GM23248 (cell line): ENCODE results near the gene MAP2K1. TPM values are rescaled to one million over a fixed set of nuclear protein-coding genes. Genes with fewer than 3 reads are reported as not detected.

Experiments
- DNase-seq: peaks from one replicate; pipeline ENCODE4 v3.0.0-alpha.2; 2015
- H2AFZ ChIP-seq: fragments of 200-600 bp; sonication (generic); 2 replicates; pipeline ENCODE4 v1.6.1; 2016; ENCODE audit warnings: antibody characterized with exemption
- H3F3A ChIP-seq: fragments of 200-600 bp; sonication (generic); 2 replicates; pipeline ENCODE4 v1.6.1; 2016; ENCODE audit warnings: mild to moderate bottlenecking, antibody characterized with exemption, mixed run types; ENCODE audit not compliant: insufficient read depth
- H3K27ac ChIP-seq: fragments of 200-600 bp; sonication (generic); 2 replicates; pipeline ENCODE4 v1.5.1; 2016; ENCODE audit warnings: mild to moderate bottlenecking
- H3K27me3 ChIP-seq: fragments of 200-600 bp; sonication (generic); replicated peaks from 2 replicates; pipeline ENCODE4 v1.6.1; 2016; ENCODE audit warnings: mild to moderate bottlenecking; ENCODE audit not compliant: insufficient read depth
- H3K36me3 ChIP-seq: fragments of 200-600 bp; sonication (generic); 2 replicates; pipeline ENCODE4 v1.6.1; 2016; ENCODE audit warnings: low read depth, mild to moderate bottlenecking
- H3K4me1 ChIP-seq: fragments of 200-600 bp; sonication (generic); 2 replicates; pipeline ENCODE4 v1.6.1; 2016; ENCODE audit warnings: mild to moderate bottlenecking; ENCODE audit not compliant: insufficient read depth
- H3K4me2 ChIP-seq: fragments of 200-600 bp; sonication (generic); one replicate; pipeline ENCODE4 v1.6.1; 2016; ENCODE audit warnings: mild to moderate bottlenecking; ENCODE audit not compliant: unreplicated experiment
- H3K4me3 ChIP-seq: fragments of 200-600 bp; sonication (generic); 2 replicates; pipeline ENCODE4 v1.5.1; 2016; ENCODE audit warnings: mild to moderate bottlenecking
- H3K79me2 ChIP-seq: fragments of 200-600 bp; sonication (generic); 2 replicates; pipeline ENCODE4 v1.6.1; 2016; ENCODE audit warnings: mild to moderate bottlenecking; ENCODE audit not compliant: insufficient read depth
- H3K9ac ChIP-seq: fragments of 200-600 bp; sonication (generic); 2 replicates; pipeline ENCODE4 v1.6.1; 2016; ENCODE audit warnings: mild to moderate bottlenecking
- H3K9me2 ChIP-seq: fragments of 200-600 bp; sonication (generic); 2 replicates; pipeline ENCODE4 v1.6.1; 2016; ENCODE audit warnings: mixed run types, mild to moderate bottlenecking, moderate library complexity; ENCODE audit not compliant: insufficient read depth
- H3K9me3 ChIP-seq: fragments of 200-600 bp; sonication (generic); one replicate; pipeline ENCODE4 v1.6.1; 2017; ENCODE audit warnings: low read depth
- H4K20me1 ChIP-seq: fragments of 200-600 bp; sonication (generic); 2 replicates; pipeline ENCODE4 v1.6.0; 2016; ENCODE audit not compliant: insufficient read depth
- EZH2 ChIP-seq: fragments of 200-600 bp; sonication (generic); IDR thresholded peaks from 2 replicates; pipeline ENCODE4 v1.6.1; 2018; ENCODE audit warnings: antibody characterized with exemption, mild to moderate bottlenecking; ENCODE audit not compliant: insufficient read depth, poor library complexity, severe bottlenecking
- EZH2phosphoT487 ChIP-seq: fragments of 200-600 bp; sonication (generic); IDR thresholded peaks from 2 replicates; pipeline ENCODE4 v1.6.1; 2018; ENCODE audit warnings: antibody characterized with exemption, moderate library complexity, mild to moderate bottlenecking, low read depth; ENCODE audit not compliant: insufficient read depth
- WGBS, 2 experiments: methylation state at CpG; one replicate each; pipeline ENCODE4 v1.1.6; 2015 to 2017; ENCODE audit warnings: low lambda C conversion rate in 2 of 2, low coverage in 1 of 2; ENCODE audit errors: missing lambda C conversion rate in 2 of 2; 5-methylcytosine and 5-hydroxymethylcytosine counted together
- in situ Hi-C: fragments of 300-500 bp; cut with MboI; formaldehyde crosslinking; loops from 2 replicates; pipeline ENCODE4 v1.15.0; 2020
- polyA plus RNA-seq: library from polyadenylated mRNA; unstranded; fragments of >200 nt; fragmentation: Nextera tagmentation; extraction: Ambion mirVana; gene quantifications from 2 replicates; pipeline ENCODE4 v1.2.1, GENCODE V29; 2016
- total RNA-seq: library from RNA; depleted of rRNA; stranded (reverse); fragments of >200 nt; shearing (Covaris generic); gene quantifications from 2 replicates; pipeline ENCODE4 v1.2.3, GENCODE V29; 2014

Gene MAP2K1
- total and polyA plus RNA-seq, 2 experiments from 2014 or later = 55.7 to 56.2 TPM

- H3K9me3 ChIP-seq = no peaks in the 10 kb centered on the region
- WGBS, 2 experiments = 64 to 74% methylated on average over 3 of the region's 3 CpGs
- no peak overlapping the region for H3K27ac ChIP-seq
- H3K9ac ChIP-seq = no peak overlapping the region
- no peaks in the 10 kb centered on the region for H3K9me2 ChIP-seq
- no peaks in the 10 kb centered on the region for H3F3A ChIP-seq
- DNase-seq = no peak
- peaks cover 100% of the 10 kb centered on the region for H3K79me2 ChIP-seq
- no peaks in the 10 kb centered on the region for H3K36me3 ChIP-seq
- no peaks in the 10 kb centered on the region for H3K27me3 ChIP-seq
- H3K4me3 ChIP-seq = no peak overlapping the region
- in situ Hi-C loops = no loop called here
- no peak for TF ChIP-seq EZH2phosphoT487
- no peak for TF ChIP-seq EZH2
- peaks cover 16% of the 10 kb centered on the region; the same call in 1 of the 2 replicates for H4K20me1 ChIP-seq
- no peak overlapping the region for H2AFZ ChIP-seq
- H3K4me2 ChIP-seq = no peak overlapping the region
- no peaks in the 10 kb centered on the region for H3K4me1 ChIP-seq
Observed at GRCh38 chr15:66412220-66412619, 25.5 kb downstream of the MAP2K1 start.

GRCh38 chr15:66413579-66413978 lies 26.9 kb downstream of the MAP2K1 start:
- no peak for DNase-seq
- Histone ChIP-seq H3F3A (no peaks in the 10 kb centered on the region), H3K9me3 (no peaks in the 10 kb centered on the region), H3K79me2 (peaks cover 100% of the 10 kb centered on the region), H3K36me3 (no peaks in the 10 kb centered on the region), H3K4me2 (no peak overlapping the region), H3K4me1 (no peaks in the 10 kb centered on the region), H4K20me1 (peaks cover 9% of the 10 kb centered on the region; the same call in 1 of the 2 replicates), H2AFZ (no peak overlapping the region), H3K27me3 (no peaks in the 10 kb centered on the region), H3K27ac (no peak overlapping the region), H3K9me2 (no peaks in the 10 kb centered on the region), H3K4me3 (no peak overlapping the region), H3K9ac (no peak overlapping the region)
- WGBS, 2 experiments = 100% methylated on average over 1 of the region's 1 CpG
- TF ChIP-seq EZH2phosphoT487 (no peak), EZH2 (no peak)
- in situ Hi-C loops = no loop called here

DNA sequence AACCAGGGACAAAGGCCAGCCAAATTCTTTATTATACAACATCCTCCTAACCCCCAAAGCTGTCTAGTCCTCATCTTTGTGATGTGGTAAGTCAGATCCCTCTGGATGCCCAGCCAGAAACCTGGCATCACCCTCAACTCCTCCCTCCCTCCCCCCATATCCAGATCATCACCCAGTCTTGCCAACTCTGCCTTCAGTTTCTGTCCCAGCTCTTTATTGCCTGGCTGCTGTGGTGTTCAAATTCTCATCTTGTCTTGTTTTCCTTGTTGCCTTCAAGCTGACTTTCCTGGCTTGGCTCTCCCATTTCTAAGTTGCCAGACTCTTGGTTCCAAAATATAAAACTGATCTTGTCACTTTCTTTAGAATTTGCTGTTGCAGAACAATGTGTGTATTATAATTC lies 28.6 kb downstream of the MAP2K1 start:
- Histone ChIP-seq H3K9me2 (no peaks in the 10 kb centered on the region), H3K27me3 (no peaks in the 10 kb centered on the region), H3K79me2 (peaks cover 100% of the 10 kb centered on the region), H3K9ac (no peak overlapping the region), H2AFZ (no peak overlapping the region), H3K4me3 (no peak overlapping the region), H3K9me3 (no peaks in the 10 kb centered on the region), H3K4me1 (no peaks in the 10 kb centered on the region), H4K20me1 (peaks cover 5% of the 10 kb centered on the region; the same call in 1 of the 2 replicates), H3K4me2 (no peak overlapping the region), H3K27ac (no peak overlapping the region), H3F3A (no peaks in the 10 kb centered on the region), H3K36me3 (no peaks in the 10 kb centered on the region)
- in situ Hi-C loops = no loop called here
- no peak for DNase-seq
- TF ChIP-seq EZH2phosphoT487 = no peak
- no peak for TF ChIP-seq EZH2

GRCh38 chr15:66417736-66418135 lies 31.0 kb downstream of the MAP2K1 start:
- no peaks in the 10 kb centered on the region for H3K9me3 ChIP-seq
- no peak overlapping the region for H3K4me3 ChIP-seq
- no peak overlapping the region for H3K27ac ChIP-seq
- H3K9me2 ChIP-seq = no peaks in the 10 kb centered on the region
- H2AFZ ChIP-seq = no peak overlapping the region
- no peak overlapping the region for H3K4me2 ChIP-seq
- no peaks in the 10 kb centered on the region for H3K27me3 ChIP-seq
- no peaks in the 10 kb centered on the region for H3K36me3 ChIP-seq
- peaks cover 96% of the 10 kb centered on the region for H3K79me2 ChIP-seq
- no peaks in the 10 kb centered on the region for H3F3A ChIP-seq
- TF ChIP-seq EZH2 (no peak), EZH2phosphoT487 (no peak)
- no peak for DNase-seq
- no peak overlapping the region for H3K9ac ChIP-seq
- WGBS, 2 experiments = 33 to 36% methylated on average over 5 of the region's 5 CpGs
- in situ Hi-C loops = no loop called here
- H3K4me1 ChIP-seq = no peaks in the 10 kb centered on the region
- peaks cover 5% of the 10 kb centered on the region; the same call in 1 of the 2 replicates for H4K20me1 ChIP-seq

- Histone ChIP-seq H3K9me3 (no peaks in the 10 kb centered on the region), H4K20me1 (peaks cover 3% of the 10 kb centered on the region; the same call in 1 of the 2 replicates), H3K9ac (no peak overlapping the region), H3F3A (no peaks in the 10 kb centered on the region), H3K27me3 (no peaks in the 10 kb centered on the region), H2AFZ (no peak overlapping the region), H3K9me2 (no peaks in the 10 kb centered on the region), H3K36me3 (no peaks in the 10 kb centered on the region), H3K79me2 (peaks cover 96% of the 10 kb centered on the region), H3K4me2 (no peak overlapping the region), H3K27ac (no peak overlapping the region), H3K4me3 (no peak overlapping the region), H3K4me1 (no peaks in the 10 kb centered on the region)
- 95% methylated on average over 3 of the region's 3 CpGs for WGBS, 2 experiments
- no peak for TF ChIP-seq EZH2phosphoT487
- TF ChIP-seq EZH2 = no peak
- in situ Hi-C loops = no loop called here
- no peak for DNase-seq
Observed at GRCh38 chr15:66419471-66419870, 32.8 kb downstream of the MAP2K1 start.
